NCI-H446 (cell line): Measurements from ENCODE around the gene RIMBP3C.
"Not testable (repeated sequence)": the region's sequence is repeated elsewhere in the genome, so short reads cannot be mapped to it uniquely, and the experiment has no call there.

Experiments used
- DNase-seq, 2 experiments: peaks; one replicate each; lab custom pipeline; 2025; lab: John Stamatoyannopoulos, UW

Gene RIMBP3C

DNA sequence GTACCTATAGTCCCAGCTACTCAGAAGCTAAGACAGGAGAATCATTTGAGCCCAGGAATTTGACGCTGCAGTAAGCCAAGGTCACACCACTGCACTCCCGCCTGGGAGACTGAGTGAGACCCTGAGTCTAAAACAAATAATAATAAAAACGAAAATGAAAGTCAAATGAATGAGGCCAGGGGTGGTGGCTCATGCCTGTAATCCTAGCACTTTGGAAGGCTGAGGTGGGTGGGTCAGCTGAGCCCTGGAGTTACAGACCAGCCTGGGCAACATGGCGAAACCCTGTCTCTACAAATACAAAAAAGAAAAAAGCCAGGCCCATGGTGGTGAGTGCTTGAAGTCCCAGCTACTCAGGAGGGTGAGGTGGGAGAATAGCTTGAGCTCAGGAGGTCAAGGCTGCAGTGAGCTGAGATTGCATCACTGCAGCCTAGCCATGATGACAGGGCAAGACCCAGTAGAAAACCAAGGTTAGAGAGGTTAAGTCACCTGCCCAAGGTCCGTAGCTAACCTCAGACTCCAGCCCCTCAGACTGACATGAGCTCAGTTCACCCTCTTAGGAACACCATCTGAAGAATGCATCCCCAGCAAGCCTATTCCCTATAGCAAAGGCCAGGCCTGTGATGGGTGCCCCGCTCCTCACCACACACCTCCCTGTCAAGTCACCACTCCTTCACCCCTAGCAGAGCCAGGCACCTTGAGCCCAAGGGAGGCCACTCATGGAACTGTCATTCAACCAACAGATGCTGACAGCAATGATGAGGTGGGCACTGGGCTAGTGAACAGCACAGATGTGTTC is 24.4 kb downstream of the RIMBP3C start:
- not testable (repeated sequence) for DNase-seq

GRCh38 chr22:21516970-21517764 is 34.1 kb downstream of the RIMBP3C start:
- DNase-seq, result not testable (repeated sequence)

DNA sequence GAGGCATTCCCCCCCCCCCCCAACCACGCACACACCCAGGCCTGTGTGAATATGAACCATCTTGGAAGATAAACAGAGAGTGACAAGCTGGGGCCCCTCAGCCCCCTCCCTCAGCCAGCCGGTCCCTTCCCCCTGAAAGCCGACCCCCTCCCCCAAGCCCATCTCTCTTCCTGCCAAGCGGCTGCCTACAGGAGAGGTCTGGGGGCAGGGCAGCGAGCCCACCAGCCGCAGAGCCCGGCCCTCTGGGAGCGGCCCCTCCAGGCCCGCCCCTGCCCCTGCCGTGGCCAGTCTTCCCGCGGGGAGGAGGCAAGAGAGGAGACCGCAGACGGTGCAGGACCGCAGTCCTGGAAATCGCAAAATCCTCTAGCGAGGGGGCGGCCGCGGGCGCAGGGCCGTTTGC is 34.7 kb downstream of the RIMBP3C start:
- not testable (repeated sequence) for DNase-seq

GRCh38 chr22:21515234-21515633 is 36.0 kb downstream of the RIMBP3C start:
- DNase-seq, result not testable (repeated sequence)

GRCh38 chr22:21514117-21514516 is 37.1 kb downstream of the RIMBP3C start:
- DNase-seq, result not testable (repeated sequence)

GRCh38 chr22:21512022-21512421 is 39.2 kb downstream of the RIMBP3C start:
- not testable (repeated sequence) for DNase-seq

DNA sequence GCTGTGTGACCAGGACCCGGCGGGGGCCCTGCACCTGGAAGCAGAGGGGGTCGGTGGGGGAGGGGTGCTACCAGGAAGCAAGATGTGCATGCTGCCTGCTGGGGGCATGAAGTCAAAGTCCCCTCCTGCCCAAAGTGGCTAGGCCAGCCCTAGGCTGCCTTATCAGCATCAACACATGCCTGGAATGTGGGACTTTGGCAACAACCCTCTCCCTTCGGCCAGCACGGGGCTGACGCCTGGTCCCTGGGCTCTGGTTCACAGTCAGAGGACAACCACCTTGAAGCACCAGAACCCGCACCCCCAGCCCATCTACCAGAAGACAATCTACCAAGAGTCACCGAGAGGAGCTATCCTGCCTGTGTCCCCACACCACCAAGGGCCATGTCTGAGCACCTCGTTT is 40.9 kb downstream of the RIMBP3C start:
- DNase-seq, result not testable (repeated sequence)

GRCh38 chr22:21499623-21500506 is 51.4 kb downstream of the RIMBP3C start:
- DNase-seq, result not testable (repeated sequence)

GRCh38 chr22:21498489-21498888 is 52.8 kb downstream of the RIMBP3C start:
- not testable (repeated sequence) for DNase-seq

GRCh38 chr22:21497984-21498383 is 53.3 kb downstream of the RIMBP3C start:
- DNase-seq, result not testable (repeated sequence)
